SK-N-SH treated with all-trans-retinoic acid at 6 μM for 48 hours (cell line): ENCODE results near the gene BBS9.

Source experiments
- ATAC-seq: fragments of 200-7000 bp; cut with Tn5 transposase; 3 replicates; pipeline ENCODE4 v1.9.1; 2020; ENCODE audit warnings: mild to moderate bottlenecking, moderate library complexity
- BACH2 ChIP-seq: fragments of 250-450 bp; sonication (Bioruptor Pico); IDR thresholded peaks from 2 replicates; pipeline ENCODE4 v1.9.0; 2021; ENCODE audit warnings: mild to moderate bottlenecking, borderline replicate concordance
- CREB5 ChIP-seq: fragments of 250-450 bp; sonication (Bioruptor Pico); IDR thresholded peaks from 2 replicates; pipeline ENCODE4 v1.5.1; 2020; ENCODE audit warnings: low read depth, mild to moderate bottlenecking, moderate library complexity
- CSDC2 ChIP-seq: fragments of 250-450 bp; sonication (Bioruptor Pico); IDR thresholded peaks from 2 replicates; pipeline ENCODE4 v1.5.0; 2020; ENCODE audit warnings: mild to moderate bottlenecking, moderate library complexity
- ESRRG ChIP-seq: fragments of 250-450 bp; sonication (Bioruptor Pico); IDR thresholded peaks from 2 replicates; pipeline ENCODE4 v1.6.1; 2021; ENCODE audit warnings: mild to moderate bottlenecking
- GLIS3 ChIP-seq: fragments of 250-450 bp; sonication (Bioruptor Pico); IDR thresholded peaks from 2 replicates; pipeline ENCODE4 v1.5.0; 2020; ENCODE audit warnings: mild to moderate bottlenecking, moderate library complexity
- ISL1 ChIP-seq: fragments of 250-450 bp; sonication (Bioruptor Pico); IDR thresholded peaks from 2 replicates; pipeline ENCODE4 v2.1.2; 2022; ENCODE audit warnings: mild to moderate bottlenecking, moderate library complexity
- OSR1 ChIP-seq: fragments of 250-450 bp; sonication (Bioruptor Pico); IDR thresholded peaks from 2 replicates; pipeline ENCODE4 v1.8.0; 2022; ENCODE audit warnings: moderate library complexity, mild to moderate bottlenecking, inconsistent platforms
- PATZ1 ChIP-seq: fragments of 250-450 bp; sonication (Bioruptor Pico); IDR thresholded peaks from 2 replicates; pipeline ENCODE4 v1.8.0; 2020; ENCODE audit warnings: mild to moderate bottlenecking, moderate library complexity, borderline replicate concordance
- POU6F1 ChIP-seq: fragments of 250-450 bp; sonication (Bioruptor Pico); IDR thresholded peaks from 2 replicates; pipeline ENCODE4 v1.8.0; 2021; ENCODE audit warnings: low read depth, mild to moderate bottlenecking, moderate library complexity, borderline replicate concordance
- PPARA ChIP-seq: fragments of 250-450 bp; sonication (Bioruptor Pico); IDR thresholded peaks from 2 replicates; pipeline ENCODE4 v1.5.0; 2020; ENCODE audit warnings: mild to moderate bottlenecking, borderline replicate concordance
- RARB ChIP-seq: fragments of 250-450 bp; sonication (Bioruptor Pico); IDR thresholded peaks from 2 replicates; pipeline ENCODE4 v1.8.0; 2021; ENCODE audit warnings: mild to moderate bottlenecking, moderate library complexity
- TCF4 ChIP-seq: fragments of 250-450 bp; sonication (Bioruptor Pico); IDR thresholded peaks from 2 replicates; pipeline ENCODE4 v1.8.0; 2021; ENCODE audit warnings: mild to moderate bottlenecking, moderate library complexity, borderline replicate concordance
- ZC3H10 ChIP-seq: fragments of 250-450 bp; sonication (Bioruptor Pico); IDR thresholded peaks from 2 replicates; pipeline ENCODE4 v1.5.1; 2021; ENCODE audit warnings: mild to moderate bottlenecking, moderate library complexity
- ZFP3 ChIP-seq: fragments of 250-450 bp; sonication (Bioruptor Pico); IDR thresholded peaks from 2 replicates; pipeline ENCODE4 v1.5.0; 2020; ENCODE audit warnings: mild to moderate bottlenecking, moderate library complexity
- ZFP30 ChIP-seq: fragments of 450-650 bp; formaldehyde crosslinking; IDR thresholded peaks from 2 replicates; pipeline ENCODE4 v1.5.0; 2022; ENCODE audit warnings: mild to moderate bottlenecking, moderate library complexity
- ZNF70 ChIP-seq: fragments of 450-650 bp; formaldehyde crosslinking; IDR thresholded peaks from 2 replicates; pipeline ENCODE4 v1.5.0; 2020; ENCODE audit warnings: mild to moderate bottlenecking, moderate library complexity
- ZNF8 ChIP-seq: fragments of 450-650 bp; formaldehyde crosslinking; IDR thresholded peaks from 2 replicates; pipeline ENCODE4 v1.5.0; 2020; ENCODE audit warnings: mild to moderate bottlenecking, moderate library complexity
- TF ChIP-seq, protein P1 (sequence below): fragments of 250-450 bp; sonication (Bioruptor Pico); IDR thresholded peaks from 2 replicates; pipeline ENCODE4 v1.5.0; 2020; ENCODE audit warnings: mild to moderate bottlenecking, moderate library complexity
- TF ChIP-seq, protein P2 (sequence below): fragments of 250-450 bp; sonication (Bioruptor Pico); IDR thresholded peaks from 2 replicates; pipeline ENCODE4 v1.5.1; 2021; ENCODE audit warnings: mild to moderate bottlenecking, moderate library complexity

The BBS9 gene

DNA sequence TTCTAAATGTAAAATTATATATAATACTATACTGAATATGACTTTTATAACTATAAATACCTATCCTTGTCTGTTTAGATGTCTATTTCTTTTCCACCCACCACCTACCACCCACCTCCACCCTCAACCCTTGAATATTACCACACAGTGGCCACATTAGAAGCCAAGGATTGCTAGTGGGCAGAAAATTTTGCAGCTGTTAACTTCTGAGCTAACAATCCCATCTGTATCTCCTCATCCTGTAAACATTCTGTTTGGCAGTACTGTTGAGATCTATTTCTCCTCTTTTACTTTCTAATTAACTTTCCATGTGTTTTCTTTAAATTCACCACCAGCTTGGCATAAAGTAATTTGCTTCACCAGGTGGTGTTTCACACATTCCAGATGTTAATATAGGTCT lies 494.9 kb downstream of the BBS9 start:
- ATAC-seq = no peak
- TF ChIP-seq RARB (CRISPR knock-in tag) (no peak), POU6F1 (CRISPR knock-in tag) (no peak), OSR1 (CRISPR knock-in tag) (no peak), ESRRG (CRISPR knock-in tag) (no peak), TCF4 (CRISPR knock-in tag) (no peak)
- TF ChIP-seq, protein P1, sequence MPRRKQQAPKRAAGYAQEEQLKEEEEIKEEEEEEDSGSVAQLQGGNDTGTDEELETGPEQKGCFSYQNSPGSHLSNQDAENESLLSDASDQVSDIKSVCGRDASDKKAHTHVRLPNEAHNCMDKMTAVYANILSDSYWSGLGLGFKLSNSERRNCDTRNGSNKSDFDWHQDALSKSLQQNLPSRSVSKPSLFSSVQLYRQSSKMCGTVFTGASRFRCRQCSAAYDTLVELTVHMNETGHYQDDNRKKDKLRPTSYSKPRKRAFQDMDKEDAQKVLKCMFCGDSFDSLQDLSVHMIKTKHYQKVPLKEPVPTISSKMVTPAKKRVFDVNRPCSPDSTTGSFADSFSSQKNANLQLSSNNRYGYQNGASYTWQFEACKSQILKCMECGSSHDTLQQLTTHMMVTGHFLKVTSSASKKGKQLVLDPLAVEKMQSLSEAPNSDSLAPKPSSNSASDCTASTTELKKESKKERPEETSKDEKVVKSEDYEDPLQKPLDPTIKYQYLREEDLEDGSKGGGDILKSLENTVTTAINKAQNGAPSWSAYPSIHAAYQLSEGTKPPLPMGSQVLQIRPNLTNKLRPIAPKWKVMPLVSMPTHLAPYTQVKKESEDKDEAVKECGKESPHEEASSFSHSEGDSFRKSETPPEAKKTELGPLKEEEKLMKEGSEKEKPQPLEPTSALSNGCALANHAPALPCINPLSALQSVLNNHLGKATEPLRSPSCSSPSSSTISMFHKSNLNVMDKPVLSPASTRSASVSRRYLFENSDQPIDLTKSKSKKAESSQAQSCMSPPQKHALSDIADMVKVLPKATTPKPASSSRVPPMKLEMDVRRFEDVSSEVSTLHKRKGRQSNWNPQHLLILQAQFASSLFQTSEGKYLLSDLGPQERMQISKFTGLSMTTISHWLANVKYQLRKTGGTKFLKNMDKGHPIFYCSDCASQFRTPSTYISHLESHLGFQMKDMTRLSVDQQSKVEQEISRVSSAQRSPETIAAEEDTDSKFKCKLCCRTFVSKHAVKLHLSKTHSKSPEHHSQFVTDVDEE = no peak

GRCh38 chr7:33626869-33627268 lies 497.5 kb downstream of the BBS9 start:
- TF ChIP-seq GLIS3 (CRISPR knock-in tag) = no peak
- no peak for TF ChIP-seq ISL1
- TF ChIP-seq, protein P2, sequence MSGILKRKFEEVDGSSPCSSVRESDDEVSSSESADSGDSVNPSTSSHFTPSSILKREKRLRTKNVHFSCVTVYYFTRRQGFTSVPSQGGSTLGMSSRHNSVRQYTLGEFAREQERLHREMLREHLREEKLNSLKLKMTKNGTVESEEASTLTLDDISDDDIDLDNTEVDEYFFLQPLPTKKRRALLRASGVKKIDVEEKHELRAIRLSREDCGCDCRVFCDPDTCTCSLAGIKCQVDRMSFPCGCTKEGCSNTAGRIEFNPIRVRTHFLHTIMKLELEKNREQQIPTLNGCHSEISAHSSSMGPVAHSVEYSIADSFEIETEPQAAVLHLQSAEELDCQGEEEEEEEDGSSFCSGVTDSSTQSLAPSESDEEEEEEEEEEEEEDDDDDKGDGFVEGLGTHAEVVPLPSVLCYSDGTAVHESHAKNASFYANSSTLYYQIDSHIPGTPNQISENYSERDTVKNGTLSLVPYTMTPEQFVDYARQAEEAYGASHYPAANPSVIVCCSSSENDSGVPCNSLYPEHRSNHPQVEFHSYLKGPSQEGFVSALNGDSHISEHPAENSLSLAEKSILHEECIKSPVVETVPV (CRISPR knock-in tag) = no peak
- TF ChIP-seq ZC3H10 = no peak
- no peak for TF ChIP-seq OSR1 (CRISPR knock-in tag)
- TF ChIP-seq ZNF8 (CRISPR knock-in tag) = no peak
- no peak for TF ChIP-seq PPARA (CRISPR knock-in tag)
- TF ChIP-seq TCF4 (CRISPR knock-in tag) = no peak
- no peak for TF ChIP-seq ZNF70
- TF ChIP-seq POU6F1 (CRISPR knock-in tag) = no peak
- no peak for TF ChIP-seq ZFP30 (CRISPR knock-in tag)
- no peak for TF ChIP-seq CSDC2 (CRISPR knock-in tag)
- no peak for TF ChIP-seq PATZ1 (CRISPR knock-in tag)
- TF ChIP-seq ZFP3 (CRISPR knock-in tag) = no peak
- no peak for TF ChIP-seq BACH2 (CRISPR knock-in tag)
- ATAC-seq = no peak

DNA sequence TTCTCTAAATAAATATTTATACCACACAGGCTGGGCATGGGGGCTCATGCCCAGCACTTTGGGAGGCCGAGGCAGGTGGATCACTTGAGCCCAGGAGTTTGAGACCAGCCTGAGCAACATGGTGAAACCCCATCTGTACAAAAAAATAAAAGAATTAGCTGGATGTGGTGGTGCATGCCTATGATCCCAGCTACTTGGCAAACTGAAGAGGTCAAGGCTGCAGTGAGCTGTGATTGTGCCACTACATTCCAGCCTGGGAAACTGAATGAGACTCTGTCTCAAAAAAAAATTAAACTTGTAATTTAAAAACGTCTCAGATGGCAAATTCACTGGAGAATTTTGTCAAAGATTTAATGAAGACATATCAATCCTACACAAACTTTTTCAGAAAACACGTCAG lies 498.4 kb downstream of the BBS9 start:
- ATAC-seq = no peak
- TF ChIP-seq, protein P2 (CRISPR knock-in tag) = no peak
- no peak for TF ChIP-seq ZC3H10
- TF ChIP-seq ZFP30 (CRISPR knock-in tag) = no peak
- TF ChIP-seq ISL1 = no peak
- TF ChIP-seq CREB5 = no peak
- TF ChIP-seq, protein P1 = no peak
- TF ChIP-seq ZNF8 (CRISPR knock-in tag) = no peak
- TF ChIP-seq TCF4 (CRISPR knock-in tag) = no peak
- no peak for TF ChIP-seq PATZ1 (CRISPR knock-in tag)
